Activated naive CD8-positive, alpha-beta T cell treated with anti-CD3 and anti-CD28 coated beads, Interleukin-2, amount 50 U/mL, for 16 hours (primary cell): ENCODE measurements around the gene AATK.

Experiments used
- DNase-seq: peaks from one replicate; pipeline ENCODE4 v3.0.0-alpha.2; 2020; ENCODE audit warnings: low read depth, low spot score

AATK gene

GRCh38 chr17:81129289-81129688 is 36.7 kb downstream of the AATK start:
- no peak for DNase-seq

GRCh38 chr17:81128774-81129173 is 37.2 kb downstream of the AATK start:
- no peak for DNase-seq

- no peak for DNase-seq
These were observed 37.7 kb downstream of the AATK start for GRCh38 chr17:81128338-81128737.

- no peak for DNase-seq
These were observed 38.4 kb downstream of the AATK start for GRCh38 chr17:81127526-81128177.

- no peak for DNase-seq
These were observed 38.9 kb downstream of the AATK start for GRCh38 chr17:81127133-81127455.

- DNase-seq, result no peak
These were observed 39.5 kb downstream of the AATK start for GRCh38 chr17:81126281-81127132.

GRCh38 chr17:81125573-81126081 is 40.4 kb downstream of the AATK start:
- DNase-seq, result no peak

GRCh38 chr17:81124377-81124776 is 41.6 kb downstream of the AATK start:
- no peak for DNase-seq

- no peak for DNase-seq
These were observed 42.7 kb downstream of the AATK start for GRCh38 chr17:81123052-81124048.

- DNase-seq, result no peak
These were observed 43.9 kb downstream of the AATK start for GRCh38 chr17:81121841-81122733.

GRCh38 chr17:81120695-81121621 is 45.1 kb downstream of the AATK start:
- no peak for DNase-seq

GRCh38 chr17:81120149-81120484 is 45.9 kb downstream of the AATK start:
- DNase-seq, result no peak

GRCh38 chr17:81119223-81120148 is 46.5 kb downstream of the AATK start:
- peak; percentile 68 for DNase-seq

GRCh38 chr17:81118308-81119221 is 47.5 kb downstream of the AATK start:
- no peak for DNase-seq

GRCh38 chr17:81117672-81118198 is 48.3 kb downstream of the AATK start:
- DNase-seq, result no peak

- no peak for DNase-seq
These were observed 49.3 kb downstream of the AATK start for GRCh38 chr17:81116704-81117103.

GRCh38 chr17:81115749-81116464 is 50.1 kb downstream of the AATK start:
- DNase-seq, result no peak
